Stimulated activated CD8-positive, alpha-beta memory T cell treated with anti-CD3 and anti-CD28 coated beads, Interleukin-12 subunit alpha, Interleukin-12 subunit beta, amount 100 ng/mL, for 24 hours (primary cell): ENCODE measurements around the gene C5AR2.
A peak's percentile ranks its signal among the peaks of the same experiment; 100 is the strongest.
"Not testable (repeated sequence)": the region's sequence is repeated elsewhere in the genome, so short reads cannot be mapped to it uniquely, and the experiment has no call there.

ENCODE experiments used
- DNase-seq: peaks from one replicate; pipeline ENCODE4 v3.0.0-alpha.2; 2020; ENCODE audit errors: extremely low read depth

C5AR2 gene

DNA sequence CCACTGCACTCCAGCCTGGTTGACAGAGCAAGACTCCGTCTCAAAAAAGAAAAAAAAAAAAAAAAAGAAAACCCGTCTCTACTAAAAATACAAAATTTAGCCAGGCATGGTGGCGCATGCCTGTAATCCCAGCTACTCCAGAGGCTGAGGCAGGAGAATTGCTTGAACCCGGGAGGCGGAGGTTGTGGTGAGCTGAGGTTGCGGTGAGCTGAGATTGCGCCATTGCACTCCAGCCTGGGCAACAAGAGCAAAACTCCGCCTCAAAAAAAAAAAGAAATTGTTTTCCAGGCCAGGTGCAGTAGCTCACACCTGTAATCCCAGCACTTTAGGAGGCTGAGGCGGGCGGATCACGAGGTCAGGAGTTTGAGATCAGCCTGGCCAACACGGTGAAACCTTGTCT lies 54.6 kb downstream of the C5AR2 start:
- DNase-seq, result not testable (repeated sequence)

GRCh38 chr19:47387623-47388022 lies 55.6 kb downstream of the C5AR2 start:
- not testable (repeated sequence) for DNase-seq

GRCh38 chr19:47388721-47389120 lies 56.7 kb downstream of the C5AR2 start:
- DNase-seq, result not testable (repeated sequence)

DNA sequence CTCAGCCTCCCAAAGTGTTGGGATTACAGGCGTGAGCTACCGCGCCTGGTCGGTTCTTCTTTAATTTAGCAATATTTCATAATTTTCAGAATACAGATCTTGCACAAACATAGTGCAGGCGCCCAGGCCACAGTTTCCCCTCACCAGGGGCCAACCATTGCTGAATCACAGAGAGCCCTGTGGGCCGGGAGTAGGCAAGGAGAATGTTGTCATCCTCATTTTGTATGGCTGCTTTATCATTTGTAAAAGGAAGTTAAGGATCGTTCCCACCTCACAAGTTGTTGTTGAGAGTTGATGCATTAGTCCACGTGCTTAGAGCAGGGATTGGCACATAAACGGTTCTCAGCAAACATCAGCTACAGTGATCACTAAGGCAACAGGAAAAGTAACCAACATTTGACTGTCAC lies 57.2 kb downstream of the C5AR2 start:
- DNase-seq, result no peak

- no peak for DNase-seq
Measured at GRCh38 chr19:47390533-47391488, 58.8 kb downstream of the C5AR2 start.

DNA sequence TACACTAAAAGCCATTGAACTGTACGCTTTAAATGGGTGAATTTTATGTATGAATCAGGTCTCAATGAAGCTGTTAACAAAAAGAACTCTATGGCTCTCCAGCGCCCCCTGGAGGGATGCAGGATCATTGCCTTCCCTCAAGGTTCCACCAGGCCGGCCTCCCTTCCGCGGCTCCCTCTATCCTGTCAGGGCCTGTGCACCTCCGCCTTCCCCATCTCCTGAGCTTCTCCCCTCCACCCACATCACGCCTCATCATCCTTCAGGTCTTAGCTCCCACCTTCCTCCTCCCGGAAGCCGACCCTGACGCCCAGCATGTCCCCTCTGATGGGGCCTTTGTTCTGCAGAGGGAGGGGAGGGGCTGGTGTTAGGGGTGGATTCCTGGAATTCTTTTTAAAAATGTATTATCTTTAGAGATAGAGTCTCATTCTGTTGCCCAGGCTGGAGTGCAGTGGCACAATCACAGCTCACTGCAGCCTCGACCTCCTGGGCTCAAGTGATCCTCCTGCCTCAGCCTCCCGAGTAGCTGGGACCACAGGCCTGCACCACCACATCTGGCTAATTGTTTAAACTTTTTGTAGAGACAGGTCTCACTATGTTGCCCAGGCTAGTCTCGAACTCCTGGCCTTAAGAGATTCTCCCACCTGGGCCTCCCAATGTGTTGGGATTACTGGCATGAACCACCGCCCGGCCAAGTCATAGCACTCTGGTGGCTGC lies 59.7 kb downstream of the C5AR2 start:
- peak; percentile 47 for DNase-seq
